ENCODE results near the gene RPL15. TPM values are rescaled to one million over a fixed set of nuclear protein-coding genes. Genes with fewer than 3 reads are reported as not detected.
"Not testable (repeated sequence)": the region's sequence is repeated elsewhere in the genome, so short reads cannot be mapped to it uniquely, and the experiment has no call there.

Gene RPL15
- total RNA-seq, 1 experiment from 2014 or later = 864 TPM

DNA sequence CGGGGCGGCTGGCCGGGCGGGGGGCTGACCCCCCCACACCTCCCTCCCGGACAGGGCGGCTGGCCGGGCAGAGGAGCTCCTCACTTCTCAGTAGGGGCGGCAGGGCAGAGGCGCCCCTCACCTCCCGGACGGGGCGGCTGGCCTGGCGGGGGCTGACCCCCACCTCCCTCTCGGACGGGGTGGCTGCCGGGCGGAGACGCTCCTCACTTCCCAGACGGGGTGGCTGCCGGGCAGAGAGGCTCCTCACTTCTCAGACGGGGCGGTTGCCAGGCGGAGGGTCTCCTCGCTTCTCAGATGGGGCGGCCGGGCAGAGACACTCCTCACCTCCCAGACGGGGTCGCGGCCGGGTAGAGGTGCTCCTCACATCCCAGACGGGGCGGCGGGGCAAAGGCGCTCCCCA is 45.6 kb upstream of the RPL15 start:
- H3K4me1 ChIP-seq (ENCODE audit: control insufficient read depth, insufficient read depth, low read length) = peaks cover 17% of the 10 kb centered on the region
- CTCF ChIA-PET; intact Hi-C loops (cut with micrococcal nuclease; ENCODE audit: unreplicated experiment); BruUV-seq (replicated peaks); ATAC-seq; H3K36me3 ChIP-seq (ENCODE audit: control insufficient read depth, insufficient read depth, low read length); H3K4me3 ChIP-seq (ENCODE audit: low read depth in 2 of 2, low read length in 2 of 2); H3K27ac ChIP-seq (ENCODE audit: low read length); DNase-seq (ENCODE audit: low read depth, low spot score); H3K9me3 ChIP-seq (ENCODE audit: control insufficient read depth, insufficient read depth, low read depth, low read length); POLR2A ChIA-PET; H3K27me3 ChIP-seq (ENCODE audit: control insufficient read depth, insufficient read depth, low read length); in situ Hi-C loops (cut with HindIII; ENCODE audit: low pct_unique_long_range_greater_than_20kb, low sequenced_read_pairs): not testable (repeated sequence)

DNA sequence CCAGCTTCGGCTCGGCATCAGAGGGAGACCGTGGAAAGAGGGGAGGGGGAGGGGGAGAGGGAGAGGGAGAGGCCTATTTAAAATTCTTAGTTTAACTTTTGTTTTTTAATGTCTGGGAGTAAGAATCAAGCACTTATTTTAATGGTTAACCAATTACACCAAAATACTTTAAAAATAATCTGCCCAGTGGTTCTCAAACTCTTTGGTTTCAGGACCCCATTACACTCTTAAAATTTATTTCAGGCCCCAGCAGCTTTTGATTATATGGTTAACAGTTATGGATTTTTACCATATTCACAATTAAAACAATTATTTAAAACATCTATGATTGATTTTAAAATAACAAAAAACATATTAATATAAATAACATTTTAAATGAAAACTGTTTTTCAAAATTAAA is 44.6 kb upstream of the RPL15 start:
- no TSS peak for BruUV-seq (replicated peaks)
- intact Hi-C loops (cut with micrococcal nuclease; ENCODE audit: unreplicated experiment) (no loop called here), in situ Hi-C loops (cut with HindIII; ENCODE audit: low pct_unique_long_range_greater_than_20kb, low sequenced_read_pairs) (no loop called here)
- no peak overlapping the region for H3K27ac ChIP-seq (ENCODE audit: low read length)
- TF ChIP-seq, protein P1, sequence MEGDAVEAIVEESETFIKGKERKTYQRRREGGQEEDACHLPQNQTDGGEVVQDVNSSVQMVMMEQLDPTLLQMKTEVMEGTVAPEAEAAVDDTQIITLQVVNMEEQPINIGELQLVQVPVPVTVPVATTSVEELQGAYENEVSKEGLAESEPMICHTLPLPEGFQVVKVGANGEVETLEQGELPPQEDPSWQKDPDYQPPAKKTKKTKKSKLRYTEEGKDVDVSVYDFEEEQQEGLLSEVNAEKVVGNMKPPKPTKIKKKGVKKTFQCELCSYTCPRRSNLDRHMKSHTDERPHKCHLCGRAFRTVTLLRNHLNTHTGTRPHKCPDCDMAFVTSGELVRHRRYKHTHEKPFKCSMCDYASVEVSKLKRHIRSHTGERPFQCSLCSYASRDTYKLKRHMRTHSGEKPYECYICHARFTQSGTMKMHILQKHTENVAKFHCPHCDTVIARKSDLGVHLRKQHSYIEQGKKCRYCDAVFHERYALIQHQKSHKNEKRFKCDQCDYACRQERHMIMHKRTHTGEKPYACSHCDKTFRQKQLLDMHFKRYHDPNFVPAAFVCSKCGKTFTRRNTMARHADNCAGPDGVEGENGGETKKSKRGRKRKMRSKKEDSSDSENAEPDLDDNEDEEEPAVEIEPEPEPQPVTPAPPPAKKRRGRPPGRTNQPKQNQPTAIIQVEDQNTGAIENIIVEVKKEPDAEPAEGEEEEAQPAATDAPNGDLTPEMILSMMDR (IDR thresholded peaks at IDR 0.05) = no peak
- TF ChIP-seq, protein P2, sequence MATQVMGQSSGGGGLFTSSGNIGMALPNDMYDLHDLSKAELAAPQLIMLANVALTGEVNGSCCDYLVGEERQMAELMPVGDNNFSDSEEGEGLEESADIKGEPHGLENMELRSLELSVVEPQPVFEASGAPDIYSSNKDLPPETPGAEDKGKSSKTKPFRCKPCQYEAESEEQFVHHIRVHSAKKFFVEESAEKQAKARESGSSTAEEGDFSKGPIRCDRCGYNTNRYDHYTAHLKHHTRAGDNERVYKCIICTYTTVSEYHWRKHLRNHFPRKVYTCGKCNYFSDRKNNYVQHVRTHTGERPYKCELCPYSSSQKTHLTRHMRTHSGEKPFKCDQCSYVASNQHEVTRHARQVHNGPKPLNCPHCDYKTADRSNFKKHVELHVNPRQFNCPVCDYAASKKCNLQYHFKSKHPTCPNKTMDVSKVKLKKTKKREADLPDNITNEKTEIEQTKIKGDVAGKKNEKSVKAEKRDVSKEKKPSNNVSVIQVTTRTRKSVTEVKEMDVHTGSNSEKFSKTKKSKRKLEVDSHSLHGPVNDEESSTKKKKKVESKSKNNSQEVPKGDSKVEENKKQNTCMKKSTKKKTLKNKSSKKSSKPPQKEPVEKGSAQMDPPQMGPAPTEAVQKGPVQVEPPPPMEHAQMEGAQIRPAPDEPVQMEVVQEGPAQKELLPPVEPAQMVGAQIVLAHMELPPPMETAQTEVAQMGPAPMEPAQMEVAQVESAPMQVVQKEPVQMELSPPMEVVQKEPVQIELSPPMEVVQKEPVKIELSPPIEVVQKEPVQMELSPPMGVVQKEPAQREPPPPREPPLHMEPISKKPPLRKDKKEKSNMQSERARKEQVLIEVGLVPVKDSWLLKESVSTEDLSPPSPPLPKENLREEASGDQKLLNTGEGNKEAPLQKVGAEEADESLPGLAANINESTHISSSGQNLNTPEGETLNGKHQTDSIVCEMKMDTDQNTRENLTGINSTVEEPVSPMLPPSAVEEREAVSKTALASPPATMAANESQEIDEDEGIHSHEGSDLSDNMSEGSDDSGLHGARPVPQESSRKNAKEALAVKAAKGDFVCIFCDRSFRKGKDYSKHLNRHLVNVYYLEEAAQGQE (IDR thresholded peaks at IDR 0.05; ENCODE audit: insufficient read depth in 1 of 2, low read depth in 2 of 2, low read length in 1 of 2) = no peak
- TF ChIP-seq POLR2AphosphoS5 (IDR thresholded peaks at IDR 0.05; ENCODE audit: low read depth, low read length) (no peak), TCF7L2 (IDR thresholded peaks at IDR 0.05; ENCODE audit: low read depth, low read length) (no peak), SIN3A (IDR thresholded peaks at IDR 0.05; ENCODE audit: borderline replicate concordance, insufficient read depth, low read depth, low read length) (no peak)
- no peak for ATAC-seq
- no peaks in the 10 kb centered on the region for H3K36me3 ChIP-seq (ENCODE audit: control insufficient read depth, insufficient read depth, low read length)
- H3K4me1 ChIP-seq (ENCODE audit: control insufficient read depth, insufficient read depth, low read length) = peaks cover 15% of the 10 kb centered on the region
- ChIA-PET CTCF (no interaction called here), POLR2A (no interaction called here)
- no peaks in the 10 kb centered on the region for H3K9me3 ChIP-seq (ENCODE audit: control insufficient read depth, insufficient read depth, low read depth, low read length)
- no peaks in the 10 kb centered on the region for H3K27me3 ChIP-seq (ENCODE audit: control insufficient read depth, insufficient read depth, low read length)
- no peak for DNase-seq (ENCODE audit: low read depth, low spot score)
- H3K4me3 ChIP-seq (ENCODE audit: low read depth in 2 of 2, low read length in 2 of 2) = no peak overlapping the region

DNA sequence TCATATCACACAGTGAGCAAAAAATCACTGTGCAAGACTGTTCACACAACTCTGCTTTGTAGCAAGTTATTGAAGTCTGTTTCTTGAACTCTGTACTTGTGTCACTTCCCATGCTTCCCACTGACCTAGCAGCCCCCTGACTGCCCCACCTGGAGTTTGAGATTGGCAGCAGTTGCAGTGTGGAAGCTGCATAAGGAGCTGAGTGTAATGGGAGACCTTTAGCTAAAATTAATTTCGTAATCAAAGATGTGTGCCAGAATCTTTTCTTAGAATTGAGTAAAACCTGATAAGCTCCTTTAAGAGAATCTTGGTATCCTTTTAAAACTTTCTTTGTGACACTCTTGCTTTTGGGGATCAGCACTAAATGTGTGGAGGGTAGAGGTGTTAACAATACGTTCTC is 43.0 kb upstream of the RPL15 start:
- no TSS peak for BruUV-seq (replicated peaks)
- ATAC-seq (peak; percentile 42; the same call in 1 of the 2 replicates), DNase-seq (ENCODE audit: low read depth, low spot score) (no peak)
- intact Hi-C loops (cut with micrococcal nuclease; ENCODE audit: unreplicated experiment) = no loop called here
- no peaks in the 10 kb centered on the region for H3K36me3 ChIP-seq (ENCODE audit: control insufficient read depth, insufficient read depth, low read length)
- POLR2A ChIA-PET = no interaction called here
- in situ Hi-C loops (cut with HindIII; ENCODE audit: low pct_unique_long_range_greater_than_20kb, low sequenced_read_pairs) = no loop called here
- 0 out of 2 replicates have a peak, but pooled peaks cover 6% of the 10 kb centered on the region for H3K4me1 ChIP-seq (ENCODE audit: control insufficient read depth, insufficient read depth, low read length)
- TF ChIP-seq SIN3A (IDR thresholded peaks at IDR 0.05; ENCODE audit: borderline replicate concordance, insufficient read depth, low read depth, low read length) (no peak), POLR2AphosphoS5 (IDR thresholded peaks at IDR 0.05; ENCODE audit: low read depth, low read length) (no peak), TCF7L2 (IDR thresholded peaks at IDR 0.05; ENCODE audit: low read depth, low read length) (no peak)
- TF ChIP-seq, protein P1 (IDR thresholded peaks at IDR 0.05) = no peak
- TF ChIP-seq, protein P2 (IDR thresholded peaks at IDR 0.05; ENCODE audit: insufficient read depth in 1 of 2, low read depth in 2 of 2, low read length in 1 of 2) = no peak
- CTCF ChIA-PET = interaction anchor here (0.6 kb wide), 1 partner anchor 243 kb away, joined by 5 read pairs; no protein-coding TSS in a partner anchor
- H3K9me3 ChIP-seq (ENCODE audit: control insufficient read depth, insufficient read depth, low read depth, low read length) = no peaks in the 10 kb centered on the region
- no peak overlapping the region for H3K27ac ChIP-seq (ENCODE audit: low read length)
- no peak overlapping the region for H3K4me3 ChIP-seq (ENCODE audit: low read depth in 2 of 2, low read length in 2 of 2)
- no peaks in the 10 kb centered on the region for H3K27me3 ChIP-seq (ENCODE audit: control insufficient read depth, insufficient read depth, low read length)

Measured in Panc1 (cell line).